ENCODE measurements around the gene DNMT3A.

- TF ChIP-seq POLR2A (IDR thresholded peaks at IDR 0.05; ENCODE audit: low read length) = no peak
- no peak for TF ChIP-seq GATA1 (IDR thresholded peaks at IDR 0.05; ENCODE audit: low read depth, low read length)
These were observed 38.3 kb upstream of the DNMT3A start for GRCh38 chr2:25380023-25380422.
